Measurements from ENCODE around the gene PPP1R3F.

PPP1R3F gene

GRCh38 chrX:49269010-49269766, 405 bp upstream of the PPP1R3F start:
- TF ChIP-seq, protein P1, sequence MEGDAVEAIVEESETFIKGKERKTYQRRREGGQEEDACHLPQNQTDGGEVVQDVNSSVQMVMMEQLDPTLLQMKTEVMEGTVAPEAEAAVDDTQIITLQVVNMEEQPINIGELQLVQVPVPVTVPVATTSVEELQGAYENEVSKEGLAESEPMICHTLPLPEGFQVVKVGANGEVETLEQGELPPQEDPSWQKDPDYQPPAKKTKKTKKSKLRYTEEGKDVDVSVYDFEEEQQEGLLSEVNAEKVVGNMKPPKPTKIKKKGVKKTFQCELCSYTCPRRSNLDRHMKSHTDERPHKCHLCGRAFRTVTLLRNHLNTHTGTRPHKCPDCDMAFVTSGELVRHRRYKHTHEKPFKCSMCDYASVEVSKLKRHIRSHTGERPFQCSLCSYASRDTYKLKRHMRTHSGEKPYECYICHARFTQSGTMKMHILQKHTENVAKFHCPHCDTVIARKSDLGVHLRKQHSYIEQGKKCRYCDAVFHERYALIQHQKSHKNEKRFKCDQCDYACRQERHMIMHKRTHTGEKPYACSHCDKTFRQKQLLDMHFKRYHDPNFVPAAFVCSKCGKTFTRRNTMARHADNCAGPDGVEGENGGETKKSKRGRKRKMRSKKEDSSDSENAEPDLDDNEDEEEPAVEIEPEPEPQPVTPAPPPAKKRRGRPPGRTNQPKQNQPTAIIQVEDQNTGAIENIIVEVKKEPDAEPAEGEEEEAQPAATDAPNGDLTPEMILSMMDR (IDR thresholded peaks at IDR 0.05; ENCODE audit: low read depth, low read length, missing control alignments): no peak
- in situ Hi-C loops (cut with HindIII; ENCODE audit: low sequenced_read_pairs): no loop called here
- H3K4me3 ChIP-seq (ENCODE audit: low read depth, low read length): peak overlapping the region; percentile 49
- DNase-seq (ENCODE audit: low read depth): peak; percentile 92

DNA sequence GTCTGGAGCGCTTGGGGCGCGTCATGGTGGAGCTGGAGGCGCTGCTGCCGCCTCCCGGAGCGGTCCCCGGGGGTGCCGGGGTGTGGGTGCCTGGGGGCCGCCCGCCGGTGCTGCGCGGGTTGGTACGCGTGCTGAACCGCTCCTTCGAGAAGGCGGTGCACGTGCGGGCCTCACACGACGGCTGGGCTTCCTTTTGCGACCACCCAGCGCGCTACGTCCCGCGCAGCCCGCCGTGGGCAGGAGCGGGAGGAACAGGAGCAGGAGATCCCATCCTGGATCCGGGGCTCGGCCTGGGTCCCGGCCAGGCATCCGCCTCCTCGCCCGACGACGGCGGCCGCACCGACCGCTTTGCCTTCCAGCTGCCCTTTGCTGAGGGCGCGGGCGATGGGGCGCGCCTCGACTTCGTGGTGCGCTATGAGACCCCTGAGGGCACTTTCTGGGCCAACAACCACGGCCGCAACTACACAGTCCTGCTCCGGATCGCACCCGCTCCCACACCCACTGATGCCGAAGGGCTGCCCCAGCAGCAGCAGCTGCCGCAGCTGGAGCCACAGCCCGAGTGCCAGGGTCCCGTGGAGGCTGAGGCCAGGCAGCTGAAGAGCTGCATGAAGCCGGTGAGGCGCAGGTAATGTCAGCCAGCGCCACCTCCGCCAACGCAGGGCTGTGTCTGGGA, 792 bp downstream of the PPP1R3F start:
- TF ChIP-seq, protein P1 (IDR thresholded peaks at IDR 0.05; ENCODE audit: low read depth, low read length, missing control alignments): no peak

GRCh38 chrX:49271341-49271740, 1.7 kb downstream of the PPP1R3F start:
- no peak for DNase-seq (ENCODE audit: low read depth)
- in situ Hi-C loops (cut with HindIII; ENCODE audit: low sequenced_read_pairs): no loop called here
- TF ChIP-seq, protein P1 (IDR thresholded peaks at IDR 0.05; ENCODE audit: low read depth, low read length, missing control alignments): no peak
- no peak overlapping the region for H3K4me3 ChIP-seq (ENCODE audit: low read depth, low read length)

More for the DNA sequence above, 792 bp downstream of the PPP1R3F start:
- DNase-seq (ENCODE audit: low read depth): no peak
- peak overlapping the region; percentile 49 for H3K4me3 ChIP-seq (ENCODE audit: low read depth, low read length)
- in situ Hi-C loops (cut with HindIII; ENCODE audit: low sequenced_read_pairs): no loop called here

- TF ChIP-seq, protein P1 (IDR thresholded peaks at IDR 0.05; ENCODE audit: low read depth, low read length, missing control alignments): no peak
- in situ Hi-C loops (cut with HindIII; ENCODE audit: low sequenced_read_pairs): no loop called here
- DNase-seq (ENCODE audit: low read depth): no peak
- no peak overlapping the region for H3K4me3 ChIP-seq (ENCODE audit: low read depth, low read length)
These were observed 2.8 kb downstream of the PPP1R3F start for GRCh38 chrX:49272421-49272820.

DNA sequence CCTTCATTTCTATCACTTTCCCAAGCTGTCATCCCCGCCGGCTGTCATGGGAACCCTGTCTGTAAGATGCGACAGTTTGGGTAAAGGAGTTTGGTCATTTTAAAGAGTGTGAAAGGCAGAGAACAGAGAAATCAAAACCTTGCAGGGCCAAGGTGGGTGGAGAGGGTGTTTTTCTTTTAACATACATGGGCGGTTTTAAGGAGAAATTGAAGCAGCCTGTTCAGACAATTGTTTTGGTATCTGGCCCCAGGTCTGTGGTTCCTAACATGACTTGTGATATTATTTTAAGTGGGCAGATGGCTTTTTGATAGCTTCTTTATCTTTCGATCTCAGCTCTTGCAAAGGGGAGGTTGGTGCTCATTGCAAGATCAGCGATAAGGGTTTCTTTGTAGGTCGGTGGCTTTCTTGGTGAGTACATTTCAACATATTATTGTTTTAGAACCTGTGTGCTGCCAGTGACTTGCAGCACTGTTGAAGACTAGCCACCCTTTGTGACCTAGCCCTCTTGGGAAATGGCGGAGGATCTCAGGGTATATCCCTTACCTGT, 3.7 kb downstream of the PPP1R3F start:
- DNase-seq (ENCODE audit: low read depth): no peak
- H3K4me3 ChIP-seq (ENCODE audit: low read depth, low read length): no peak overlapping the region
- in situ Hi-C loops (cut with HindIII; ENCODE audit: low sequenced_read_pairs): no loop called here
- TF ChIP-seq, protein P1 (IDR thresholded peaks at IDR 0.05; ENCODE audit: low read depth, low read length, missing control alignments): no peak

DNA sequence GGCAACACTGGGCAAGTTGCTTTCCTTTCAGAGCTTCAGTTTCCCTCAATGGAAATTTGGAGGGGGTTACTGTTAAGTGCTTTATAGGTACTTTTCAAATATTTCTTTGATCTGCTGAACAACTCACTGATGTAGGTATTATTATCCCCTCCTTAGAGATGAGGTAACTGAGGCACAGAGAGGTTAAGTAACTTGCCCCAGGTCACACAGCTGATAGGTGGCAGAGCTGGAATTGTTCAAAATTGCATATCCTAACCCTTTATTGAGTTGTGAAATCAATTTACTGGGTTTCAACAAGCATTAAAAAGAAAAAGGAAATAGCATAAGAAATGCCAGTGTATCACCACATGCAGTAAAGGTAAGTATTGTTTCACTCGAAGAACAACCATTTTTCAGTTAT, 6.6 kb downstream of the PPP1R3F start:
- H3K4me3 ChIP-seq (ENCODE audit: low read depth, low read length): no peak overlapping the region
- in situ Hi-C loops (cut with HindIII; ENCODE audit: low sequenced_read_pairs): no loop called here
- TF ChIP-seq, protein P1 (IDR thresholded peaks at IDR 0.05; ENCODE audit: low read depth, low read length, missing control alignments): no peak
- DNase-seq (ENCODE audit: low read depth): no peak

Measured in astrocyte of the cerebellum (primary cell).